Measurements from ENCODE around the gene CIPC.

GRCh38 chr14:77114609-77115008, 16.6 kb downstream of the CIPC start:
- TF ChIP-seq CTCF (IDR thresholded peaks at IDR 0.05) (no peak), EZH2 (IDR thresholded peaks at IDR 0.05; ENCODE audit: borderline replicate concordance, insufficient read depth, low read depth, low read length, poor library complexity, severe bottlenecking) (no peak)

Data from B cell (primary cell).